Neural progenitor cell (in vitro differentiated cells): ENCODE results near the gene C19orf38.
A peak's percentile ranks its signal among the peaks of the same experiment; 100 is the strongest.

ENCODE experiments used
- EZH2 ChIP-seq: fragments of 200-600 bp; sonication (generic); IDR thresholded peaks from 2 replicates; pipeline ENCODE4 v1.6.1; 2017; ENCODE audit warnings: antibody characterized with exemption, mild to moderate bottlenecking, moderate library complexity
- TF ChIP-seq, protein P1 (sequence below): fragments of 200-600 bp; sonication (generic); IDR thresholded peaks from 2 replicates; pipeline ENCODE4 v1.5.1; 2017; ENCODE audit warnings: antibody characterized with exemption, mild to moderate bottlenecking

GRCh38 chr19:10820173-10820572 lies 28.0 kb upstream of the C19orf38 start:
- TF ChIP-seq, protein P1, sequence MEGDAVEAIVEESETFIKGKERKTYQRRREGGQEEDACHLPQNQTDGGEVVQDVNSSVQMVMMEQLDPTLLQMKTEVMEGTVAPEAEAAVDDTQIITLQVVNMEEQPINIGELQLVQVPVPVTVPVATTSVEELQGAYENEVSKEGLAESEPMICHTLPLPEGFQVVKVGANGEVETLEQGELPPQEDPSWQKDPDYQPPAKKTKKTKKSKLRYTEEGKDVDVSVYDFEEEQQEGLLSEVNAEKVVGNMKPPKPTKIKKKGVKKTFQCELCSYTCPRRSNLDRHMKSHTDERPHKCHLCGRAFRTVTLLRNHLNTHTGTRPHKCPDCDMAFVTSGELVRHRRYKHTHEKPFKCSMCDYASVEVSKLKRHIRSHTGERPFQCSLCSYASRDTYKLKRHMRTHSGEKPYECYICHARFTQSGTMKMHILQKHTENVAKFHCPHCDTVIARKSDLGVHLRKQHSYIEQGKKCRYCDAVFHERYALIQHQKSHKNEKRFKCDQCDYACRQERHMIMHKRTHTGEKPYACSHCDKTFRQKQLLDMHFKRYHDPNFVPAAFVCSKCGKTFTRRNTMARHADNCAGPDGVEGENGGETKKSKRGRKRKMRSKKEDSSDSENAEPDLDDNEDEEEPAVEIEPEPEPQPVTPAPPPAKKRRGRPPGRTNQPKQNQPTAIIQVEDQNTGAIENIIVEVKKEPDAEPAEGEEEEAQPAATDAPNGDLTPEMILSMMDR, result peak; percentile 20
- TF ChIP-seq EZH2, result no peak
